H1 (cell line): ENCODE data around the gene MBTPS1. TPM values are rescaled to one million over a fixed set of nuclear protein-coding genes. Genes with fewer than 3 reads are reported as not detected.

Source experiments
- CTCF ChIA-PET: fragments of 300-600 bp; sonication (Branson Sonifier 250); formaldehyde crosslinking; loops from one replicate; lab custom pipeline; 2021; ENCODE audit not compliant: partially characterized antibody; lab: Charles Lee
- POLR2A ChIA-PET: fragments of 300-600 bp; sonication (Branson Sonifier 250); formaldehyde crosslinking; loops from one replicate; lab custom pipeline; 2021; ENCODE audit warnings: inconsistent platforms; ENCODE audit not compliant: partially characterized antibody; lab: Charles Lee
- DNase-seq, 2 experiments: peaks; one replicate each; pipeline versions ENCODE4 v3.0.0 to v3.0.0-alpha.2; 2010 to 2022; ENCODE audit warnings: low spot score in 2 of 2, low read depth in 1 of 2, mixed read lengths in 1 of 2
- FAIRE-seq: peaks from 2 replicates; lab custom pipeline; 2011; peaks lifted over from hg19 to GRCh38; lab: Jason Lieb, UNC
- H2AFZ ChIP-seq: 2 replicates; pipeline ENCODE4 v1.8.1; 2012; ENCODE audit warnings: low read length, inconsistent platforms
- H2AK5ac ChIP-seq: 2 replicates; pipeline ENCODE4 v1.6.1; 2013; ENCODE audit warnings: low read depth, low read length
- H2BK120ac ChIP-seq: replicated peaks from 2 replicates; pipeline ENCODE3; 2013; ENCODE audit warnings: low read depth, low read length, inconsistent platforms
- H2BK12ac ChIP-seq: 2 replicates; pipeline ENCODE4 v1.6.1; 2013; ENCODE audit warnings: low read depth, low read length
- H2BK15ac ChIP-seq: 2 replicates; pipeline ENCODE4 v1.6.1; 2013; ENCODE audit warnings: low read length
- H2BK20ac ChIP-seq: 2 replicates; pipeline ENCODE4 v1.6.1; 2013; ENCODE audit warnings: low read length
- H2BK5ac ChIP-seq: 2 replicates; pipeline ENCODE4 v1.6.1; 2013; ENCODE audit warnings: low read depth, low read length
- H3K14ac ChIP-seq: 2 replicates; pipeline ENCODE4 v1.6.1; 2013; ENCODE audit warnings: inconsistent platforms; ENCODE audit not compliant: insufficient read length
- H3K18ac ChIP-seq: 2 replicates; pipeline ENCODE4 v1.6.1; 2013; ENCODE audit warnings: low read length; ENCODE audit errors: extremely low read depth
- H3K23ac ChIP-seq: 2 replicates; pipeline ENCODE4 v1.6.1; 2013; ENCODE audit warnings: inconsistent platforms; ENCODE audit not compliant: insufficient read length
- H3K23me2 ChIP-seq: 2 replicates; pipeline ENCODE4 v1.6.1; 2013; ENCODE audit warnings: low read depth, low read length
- H3K27ac ChIP-seq: 2 replicates; pipeline ENCODE4 v1.6.1; 2011; ENCODE audit warnings: low read depth, low read length, inconsistent platforms
- H3K27me3 ChIP-seq, 4 experiments: replicated peaks in 1 of 4; 1 replicate in 1 of 4; 2 replicates in 3 of 4; pipeline versions ENCODE4 v1.6.1 to v1.8.1; 2011 to 2013; ENCODE audit warnings: low read length in 3 of 4, mild to moderate bottlenecking in 3 of 4, inconsistent platforms in 2 of 4, mixed read lengths in 2 of 4, moderate library complexity in 1 of 4; ENCODE audit not compliant: control insufficient read depth in 3 of 4, insufficient read depth in 3 of 4; ENCODE audit errors: extremely low read depth in 1 of 4
- H3K36me3 ChIP-seq, 4 experiments: 2 replicates each; pipeline versions ENCODE4 v1.6.1 to v1.8.1; 2011 to 2013; ENCODE audit warnings: mild to moderate bottlenecking in 4 of 4, low read length in 3 of 4, moderate library complexity in 2 of 4, control low read depth in 1 of 4, inconsistent platforms in 1 of 4; ENCODE audit not compliant: insufficient read depth in 4 of 4, control insufficient read depth in 2 of 4
- H3K4ac ChIP-seq: replicated peaks from 2 replicates; pipeline ENCODE3; 2013; ENCODE audit warnings: low read length, low read depth, mixed read lengths, inconsistent platforms; ENCODE audit not compliant: insufficient read length
- H3K4me1 ChIP-seq, 4 experiments: replicated peaks in 1 of 4; 1 replicate in 1 of 4; 2 replicates in 3 of 4; pipeline versions ENCODE4 v1.6.1 to v1.8.1; 2011 to 2013; ENCODE audit warnings: low read length in 3 of 4, inconsistent platforms in 2 of 4, mixed read lengths in 1 of 4; ENCODE audit not compliant: insufficient read depth in 4 of 4, control insufficient read depth in 3 of 4
- H3K4me2 ChIP-seq, 2 experiments: 2 replicates each; pipeline versions ENCODE4 v1.6.1 to v1.8.1; 2011 to 2013; ENCODE audit warnings: low read depth in 2 of 2, low read length in 2 of 2, control low read depth in 1 of 2, inconsistent platforms in 1 of 2, mild to moderate bottlenecking in 1 of 2; ENCODE audit not compliant: insufficient read depth in 1 of 2
- H3K4me3 ChIP-seq, 4 experiments: fragments of 200-600, 300-600 bp in 1 of 4; sonication (generic), shearing (Covaris generic), sonication (Bioruptor Twin) in 1 of 4; 2 replicates each; pipeline versions ENCODE4 v1.5.1 to v1.8.1; 2011 to 2016; ENCODE audit warnings: low read length in 4 of 4, low read depth in 3 of 4, control low read depth in 2 of 4, inconsistent platforms in 2 of 4, mild to moderate bottlenecking in 2 of 4, mixed read lengths in 1 of 4, moderate library complexity in 1 of 4; ENCODE audit not compliant: insufficient read depth in 2 of 4; ENCODE audit errors: extremely low read depth in 1 of 4
- H3K56ac ChIP-seq: replicated peaks from 2 replicates; pipeline ENCODE3; 2013; ENCODE audit warnings: low read depth, mild to moderate bottlenecking, mixed read lengths, low read length, inconsistent platforms; ENCODE audit not compliant: insufficient read length
- H3K79me1 ChIP-seq: 2 replicates; pipeline ENCODE4 v1.6.1; 2013; ENCODE audit warnings: low read depth, low read length, control low read depth
- H3K79me2 ChIP-seq, 2 experiments: 2 replicates each; pipeline versions ENCODE4 v1.6.1 to v1.8.1; 2012 to 2013; ENCODE audit warnings: low read length in 2 of 2, mild to moderate bottlenecking in 2 of 2, inconsistent platforms in 1 of 2; ENCODE audit not compliant: insufficient read depth in 2 of 2, control insufficient read depth in 1 of 2
- H3K9ac ChIP-seq, 4 experiments: replicated peaks in 1 of 4; 1 replicate in 1 of 4; 2 replicates in 3 of 4; pipeline versions ENCODE4 v1.6.1 to v1.8.1; 2011 to 2013; ENCODE audit warnings: low read depth in 3 of 4, low read length in 3 of 4, control low read depth in 2 of 4, mild to moderate bottlenecking in 2 of 4, moderate library complexity in 2 of 4, inconsistent platforms in 1 of 4; ENCODE audit errors: extremely low read depth in 1 of 4
- H3K9me3 ChIP-seq, 2 experiments: 2 replicates each; pipeline versions ENCODE4 v1.6.1 to v1.8.1; 2012 to 2013; ENCODE audit warnings: mild to moderate bottlenecking in 2 of 2, moderate library complexity in 2 of 2, control low read depth in 1 of 2, inconsistent platforms in 1 of 2, low read depth in 1 of 2, low read length in 1 of 2, mixed read lengths in 1 of 2; ENCODE audit not compliant: insufficient read depth in 2 of 2
- H4K20me1 ChIP-seq, 2 experiments: replicated peaks in 1 of 2; 2 replicates each; pipeline versions ENCODE3 to v1.8.1; 2011 to 2013; ENCODE audit warnings: inconsistent platforms in 2 of 2, low read length in 2 of 2, mild to moderate bottlenecking in 1 of 2; ENCODE audit not compliant: insufficient read depth in 2 of 2, control insufficient read depth in 1 of 2
- H4K5ac ChIP-seq: 2 replicates; pipeline ENCODE4 v1.6.1; 2013; ENCODE audit warnings: low read length, low read depth, mixed read lengths, inconsistent platforms; ENCODE audit not compliant: insufficient read length
- H4K8ac ChIP-seq: 2 replicates; pipeline ENCODE4 v1.8.0; 2013; ENCODE audit warnings: mild to moderate bottlenecking, moderate library complexity, low read length, inconsistent platforms; ENCODE audit not compliant: insufficient read depth; ENCODE audit errors: extremely low read depth
- H4K91ac ChIP-seq: replicated peaks from 2 replicates; pipeline ENCODE3; 2013; ENCODE audit warnings: low read length, mixed read lengths, inconsistent platforms; ENCODE audit not compliant: insufficient read length
- BACH1 ChIP-seq: IDR thresholded peaks from 2 replicates; pipeline ENCODE4 v1.6.1; 2012; ENCODE audit warnings: low read length, improper control_type of control experiment
- BCL11A ChIP-seq, 2 experiments: IDR thresholded peaks; one replicate each; pipeline ENCODE4 v1.6.1; 2011; ENCODE audit warnings: low read depth in 2 of 2, low read length in 2 of 2, mild to moderate bottlenecking in 2 of 2
- EZH2 ChIP-seq: fragments of 200-600 bp; sonication (generic); IDR thresholded peaks from 2 replicates; pipeline ENCODE4 v1.7.1; 2012; ENCODE audit warnings: low read depth, mild to moderate bottlenecking, moderate library complexity, low read length, inconsistent platforms; ENCODE audit not compliant: severe bottlenecking
- FOSL1 ChIP-seq: IDR thresholded peaks from 2 replicates; pipeline ENCODE4 v1.6.1; 2011; ENCODE audit warnings: mild to moderate bottlenecking, low read depth, low read length, moderate library complexity; ENCODE audit not compliant: insufficient read depth
- HDAC6 ChIP-seq: IDR thresholded peaks from one replicate; pipeline ENCODE4 v1.7.1; 2012; ENCODE audit warnings: low read depth, mild to moderate bottlenecking, inconsistent platforms, low read length, moderate library complexity
- KDM4A ChIP-seq: IDR thresholded peaks from one replicate; pipeline ENCODE4 v1.7.1; 2012; ENCODE audit warnings: low read depth, mild to moderate bottlenecking, moderate library complexity, low read length, inconsistent platforms; ENCODE audit not compliant: severe bottlenecking
- POU5F1 ChIP-seq: IDR thresholded peaks from 2 replicates; pipeline ENCODE4 v1.6.1; 2011; ENCODE audit warnings: low read depth, mild to moderate bottlenecking, low read length, moderate library complexity
- YY1 ChIP-seq: IDR thresholded peaks from 2 replicates; pipeline ENCODE4 v1.6.1; 2011; ENCODE audit warnings: low read depth, mild to moderate bottlenecking, low read length
- WGBS, 2 experiments: shearing (Covaris generic) in 1 of 2; methylation state at CpG; one replicate each; pipeline versions ENCODE4 v1.1.6 to v1.1.7; 2013 to 2015; ENCODE audit warnings: low lambda C conversion rate in 2 of 2, mixed read lengths in 2 of 2, inconsistent platforms in 1 of 2, low coverage in 1 of 2, missing lambda C conversion rate in 1 of 2; ENCODE audit not compliant: insufficient replicate concordance in 2 of 2, insufficient coverage in 1 of 2, insufficient read length in 1 of 2; ENCODE audit errors: extremely low coverage in 1 of 2, missing lambda C conversion rate in 1 of 2; 5-methylcytosine and 5-hydroxymethylcytosine counted together
- polyA plus RNA-seq, 7 experiments: library from polyadenylated mRNA; depleted of rRNA in 3 of 7; stranded (reverse) in 5 of 7; unstranded in 2 of 7; fragments of >200 nt in 5 of 7; fragments of 200-250 nt in 2 of 7; gene quantifications; 1 replicate in 5 of 7; 2 replicates in 1 of 7; 4 replicates in 1 of 7; pipeline versions ENCODE4 v1.2.1 to v1.2.3, GENCODE V29; 2011 to 2013; ENCODE audit warnings: missing spikeins in 2 of 7, mixed read lengths in 2 of 7
- total RNA-seq: library from RNA; stranded (reverse); fragmentation: NEBNext Ultra II Directional; extraction: Animal tissue kit (Norgen Biotek cat#: 25700); gene quantifications from 2 replicates; pipeline ENCODE4 v1.2.1, GENCODE V29; 2021
- TF ChIP-seq, protein P1 (sequence below): IDR thresholded peaks from 2 replicates; pipeline ENCODE4 v1.6.1; 2012; ENCODE audit warnings: low read length, inconsistent platforms
- TF ChIP-seq, protein P2 (sequence below): IDR thresholded peaks from 2 replicates; pipeline ENCODE4 v1.6.1; 2012; ENCODE audit warnings: inconsistent platforms

MBTPS1 gene
- total and polyA plus RNA-seq, 2 of the 8 experiments (the other 6 are each of a cell fraction or from before 2014, with no cell fraction given) = 30.6 to 53.3 TPM

DNA sequence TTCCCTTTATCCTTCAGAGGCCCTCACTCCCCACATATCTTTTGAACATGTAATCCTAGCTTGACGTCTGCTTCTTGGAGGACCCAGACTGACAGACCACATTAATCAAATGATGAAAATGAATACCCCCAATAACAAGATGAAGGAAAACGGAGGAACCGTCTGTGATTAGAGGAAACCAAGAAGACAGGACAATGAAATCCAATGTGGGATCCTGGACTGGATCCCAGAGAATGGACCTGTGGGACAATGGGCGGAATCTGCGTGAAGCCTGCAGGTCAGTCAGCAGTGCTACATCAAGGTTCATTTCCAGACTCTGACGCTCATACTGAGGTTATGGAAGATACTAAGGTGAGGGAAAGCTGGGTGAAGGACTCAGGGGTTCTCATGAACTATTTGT lies 35.9 kb downstream of the MBTPS1 start:
- H3K14ac ChIP-seq = no peak overlapping the region
- H4K5ac ChIP-seq = no peak overlapping the region
- no peaks in the 10 kb centered on the region for H3K4me1 ChIP-seq
- H2BK15ac ChIP-seq = no peak overlapping the region
- H3K9ac ChIP-seq = no peak overlapping the region
- H3K27ac ChIP-seq = no peak overlapping the region
- H3K9me3 ChIP-seq = no peaks in the 10 kb centered on the region
- H2BK20ac ChIP-seq = no peak overlapping the region
- TF ChIP-seq FOSL1 = no peak
- TF ChIP-seq KDM4A = no peak
- no peak for TF ChIP-seq BCL11A (IDR thresholded peaks at IDR 0.05; ENCODE audit: low read depth in 2 of 2, low read length in 2 of 2)
- TF ChIP-seq, protein P1, sequence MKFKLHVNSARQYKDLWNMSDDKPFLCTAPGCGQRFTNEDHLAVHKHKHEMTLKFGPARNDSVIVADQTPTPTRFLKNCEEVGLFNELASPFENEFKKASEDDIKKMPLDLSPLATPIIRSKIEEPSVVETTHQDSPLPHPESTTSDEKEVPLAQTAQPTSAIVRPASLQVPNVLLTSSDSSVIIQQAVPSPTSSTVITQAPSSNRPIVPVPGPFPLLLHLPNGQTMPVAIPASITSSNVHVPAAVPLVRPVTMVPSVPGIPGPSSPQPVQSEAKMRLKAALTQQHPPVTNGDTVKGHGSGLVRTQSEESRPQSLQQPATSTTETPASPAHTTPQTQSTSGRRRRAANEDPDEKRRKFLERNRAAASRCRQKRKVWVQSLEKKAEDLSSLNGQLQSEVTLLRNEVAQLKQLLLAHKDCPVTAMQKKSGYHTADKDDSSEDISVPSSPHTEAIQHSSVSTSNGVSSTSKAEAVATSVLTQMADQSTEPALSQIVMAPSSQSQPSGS = no peak
- no peak for TF ChIP-seq HDAC6
- TF ChIP-seq, protein P2, sequence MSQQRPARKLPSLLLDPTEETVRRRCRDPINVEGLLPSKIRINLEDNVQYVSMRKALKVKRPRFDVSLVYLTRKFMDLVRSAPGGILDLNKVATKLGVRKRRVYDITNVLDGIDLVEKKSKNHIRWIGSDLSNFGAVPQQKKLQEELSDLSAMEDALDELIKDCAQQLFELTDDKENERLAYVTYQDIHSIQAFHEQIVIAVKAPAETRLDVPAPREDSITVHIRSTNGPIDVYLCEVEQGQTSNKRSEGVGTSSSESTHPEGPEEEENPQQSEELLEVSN = no peak
- no peak for TF ChIP-seq BACH1
- no peak for TF ChIP-seq YY1
- TF ChIP-seq POU5F1 = no peak
- no peak for TF ChIP-seq EZH2
- H3K79me1 ChIP-seq = no peaks in the 10 kb centered on the region; the same call in 1 of the 2 replicates
- no peak overlapping the region for H3K56ac ChIP-seq
- H2AK5ac ChIP-seq = no peak overlapping the region
- H3K36me3 ChIP-seq = peaks cover 10 to 24% (median 17%) of the 10 kb centered on the region in 4 experiments; a peak in 7 of 8 replicates
- WGBS, 2 experiments = 94% methylated on average over 6 of the region's 6 CpGs; no CpG with 5 or more reads in 1 of the 2 experiments
- DNase-seq = no peak
- ChIA-PET POLR2A (no interaction called here), CTCF (interaction anchor here (0.7 to 5.6 kb wide), 5 partner anchors 12 to 251 kb away, joined by 3 to 32 read pairs (median 4); no protein-coding TSS in a partner anchor)
- H4K91ac ChIP-seq = no peak overlapping the region
- no peak overlapping the region for H2BK12ac ChIP-seq
- H3K23me2 ChIP-seq = no peaks in the 10 kb centered on the region
- H4K20me1 ChIP-seq = peaks cover 0 to 4% of the 10 kb centered on the region in 2 experiments
- peaks cover 0 to 8% of the 10 kb centered on the region in 2 experiments; a peak in 2 of 4 replicates for H3K79me2 ChIP-seq
- H2BK5ac ChIP-seq = no peak overlapping the region
- no peak overlapping the region for H3K23ac ChIP-seq
- H3K4me2 ChIP-seq = no peak overlapping the region
- H4K8ac ChIP-seq = no peak overlapping the region
- H3K18ac ChIP-seq = no peak overlapping the region
- H2BK120ac ChIP-seq = no peak overlapping the region
- H3K27me3 ChIP-seq = no peaks in the 10 kb centered on the region
- no peak overlapping the region for H3K4me3 ChIP-seq
- no peak overlapping the region for H2AFZ ChIP-seq
- no peak for FAIRE-seq
- H3K4ac ChIP-seq = no peak overlapping the region
